Erythroblast (primary cell): ENCODE data around the gene ZNF429.

Source experiments
- GATA1 ChIP-seq: IDR thresholded peaks from 2 replicates; pipeline ENCODE4 v1.6.1; 2011; ENCODE audit warnings: low read depth, mild to moderate bottlenecking, control low read depth, low read length, moderate library complexity
- POLR2A ChIP-seq: IDR thresholded peaks from 2 replicates; pipeline ENCODE4 v1.6.1; 2011; ENCODE audit warnings: mild to moderate bottlenecking, low read length

DNA sequence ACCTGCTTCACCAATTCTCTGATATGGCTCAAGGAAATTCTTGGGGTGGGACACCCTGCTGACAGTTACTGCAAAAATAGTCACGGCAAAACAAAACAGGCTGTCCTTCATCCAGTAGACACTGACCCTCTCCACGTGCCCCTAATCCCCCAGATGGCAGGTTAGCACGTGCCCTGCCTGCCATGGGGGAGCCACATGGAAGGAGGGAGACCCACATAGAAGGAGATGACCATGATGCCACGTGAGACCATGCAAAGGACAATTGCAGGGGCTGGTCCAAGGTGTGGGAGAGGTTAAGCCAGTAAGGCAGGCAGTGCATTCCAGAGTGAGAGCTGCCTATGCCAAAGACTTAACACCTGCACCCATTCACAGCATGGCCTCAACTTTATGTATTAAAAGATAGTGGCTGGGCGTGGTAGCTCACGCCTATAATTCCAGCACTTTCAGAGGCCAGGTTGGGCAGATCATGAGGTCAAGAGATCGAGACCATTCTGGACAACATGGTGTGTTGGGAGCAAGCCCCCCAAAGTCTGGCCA, 82.7 kb downstream of the ZNF429 start:
- TF ChIP-seq POLR2A (no peak), GATA1 (no peak)
